GM19372 (cell line): Measurements from ENCODE around the gene RHOT2.
A peak's percentile ranks its signal among the peaks of the same experiment; 100 is the strongest.

Source experiments
- ATAC-seq: cut with Tn5 transposase; IDR thresholded peaks from one replicate; pipeline ENCODE4 v1.9.1; 2021; ENCODE audit warnings: mild to moderate bottlenecking, low read depth, moderate library complexity; ENCODE audit not compliant: unreplicated experiment

RHOT2 gene

DNA sequence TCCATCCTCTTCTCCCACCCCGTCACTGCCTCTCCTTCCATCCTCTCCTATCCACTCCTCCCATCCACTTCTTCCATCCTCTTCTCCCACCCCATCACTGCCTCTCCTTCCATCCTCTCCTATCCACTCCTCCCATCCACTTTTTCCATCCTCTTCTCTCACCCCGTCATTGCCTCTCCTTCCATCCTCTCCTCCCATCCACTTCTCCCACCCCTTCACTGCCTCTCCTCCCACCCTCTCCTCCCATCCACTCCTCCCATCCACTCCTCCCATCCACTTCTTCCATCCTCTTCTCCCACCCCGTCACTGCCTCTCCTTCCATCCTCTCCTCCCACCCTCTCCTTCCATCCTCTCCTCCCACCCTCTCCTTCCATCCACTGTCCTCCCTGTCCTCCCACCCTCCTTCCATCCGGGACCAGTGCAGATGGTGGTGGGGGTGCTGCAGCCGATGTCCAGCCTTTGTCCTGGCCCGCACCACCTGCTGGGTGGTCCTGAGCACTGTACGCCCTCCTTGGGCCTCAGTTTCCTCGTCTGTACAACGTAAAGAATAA, 36.0 kb upstream of the RHOT2 start:
- ATAC-seq, result no peak

DNA sequence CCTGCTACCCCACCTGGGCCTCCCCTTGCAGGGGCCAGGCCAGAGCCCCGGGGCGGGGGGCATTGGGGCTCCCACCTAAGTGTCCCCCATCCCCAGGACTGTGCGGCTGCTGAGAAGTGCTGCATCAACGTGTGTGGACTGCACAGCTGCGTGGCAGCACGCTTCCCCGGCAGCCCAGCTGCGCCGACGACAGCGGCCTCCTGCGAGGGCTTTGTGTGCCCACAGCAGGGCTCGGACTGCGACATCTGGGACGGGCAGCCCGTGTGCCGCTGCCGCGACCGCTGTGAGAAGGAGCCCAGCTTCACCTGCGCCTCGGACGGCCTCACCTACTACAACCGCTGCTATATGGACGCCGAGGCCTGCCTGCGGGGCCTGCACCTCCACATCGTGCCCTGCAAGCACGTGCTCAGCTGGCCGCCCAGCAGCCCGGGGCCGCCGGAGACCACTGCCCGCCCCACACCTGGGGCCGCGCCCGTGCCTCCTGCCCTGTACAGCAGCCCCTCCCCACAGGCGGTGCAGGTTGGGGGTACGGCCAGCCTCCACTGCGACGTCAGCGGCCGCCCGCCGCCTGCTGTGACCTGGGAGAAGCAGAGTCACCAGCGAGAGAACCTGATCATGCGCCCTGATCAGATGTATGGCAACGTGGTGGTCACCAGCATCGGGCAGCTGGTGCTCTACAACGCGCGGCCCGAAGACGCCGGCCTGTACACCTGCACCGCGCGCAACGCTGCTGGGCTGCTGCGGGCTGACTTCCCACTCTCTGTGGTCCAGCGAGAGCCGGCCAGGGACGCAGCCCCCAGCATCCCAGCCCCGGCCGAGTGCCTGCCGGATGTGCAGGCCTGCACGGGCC, 35.2 kb upstream of the RHOT2 start:
- no peak for ATAC-seq

DNA sequence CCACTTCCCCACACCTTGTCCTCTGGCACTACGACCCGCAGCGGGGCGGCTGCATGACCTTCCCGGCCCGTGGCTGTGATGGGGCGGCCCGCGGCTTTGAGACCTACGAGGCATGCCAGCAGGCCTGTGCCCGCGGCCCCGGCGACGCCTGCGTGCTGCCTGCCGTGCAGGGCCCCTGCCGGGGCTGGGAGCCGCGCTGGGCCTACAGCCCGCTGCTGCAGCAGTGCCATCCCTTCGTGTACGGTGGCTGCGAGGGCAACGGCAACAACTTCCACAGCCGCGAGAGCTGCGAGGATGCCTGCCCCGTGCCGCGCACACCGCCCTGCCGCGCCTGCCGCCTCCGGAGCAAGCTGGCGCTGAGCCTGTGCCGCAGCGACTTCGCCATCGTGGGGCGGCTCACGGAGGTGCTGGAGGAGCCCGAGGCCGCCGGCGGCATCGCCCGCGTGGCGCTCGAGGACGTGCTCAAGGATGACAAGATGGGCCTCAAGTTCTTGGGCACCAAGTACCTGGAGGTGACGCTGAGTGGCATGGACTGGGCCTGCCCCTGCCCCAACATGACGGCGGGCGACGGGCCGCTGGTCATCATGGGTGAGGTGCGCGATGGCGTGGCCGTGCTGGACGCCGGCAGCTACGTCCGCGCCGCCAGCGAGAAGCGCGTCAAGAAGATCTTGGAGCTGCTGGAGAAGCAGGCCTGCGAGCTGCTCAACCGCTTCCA, 34.4 kb upstream of the RHOT2 start:
- no peak for ATAC-seq

DNA sequence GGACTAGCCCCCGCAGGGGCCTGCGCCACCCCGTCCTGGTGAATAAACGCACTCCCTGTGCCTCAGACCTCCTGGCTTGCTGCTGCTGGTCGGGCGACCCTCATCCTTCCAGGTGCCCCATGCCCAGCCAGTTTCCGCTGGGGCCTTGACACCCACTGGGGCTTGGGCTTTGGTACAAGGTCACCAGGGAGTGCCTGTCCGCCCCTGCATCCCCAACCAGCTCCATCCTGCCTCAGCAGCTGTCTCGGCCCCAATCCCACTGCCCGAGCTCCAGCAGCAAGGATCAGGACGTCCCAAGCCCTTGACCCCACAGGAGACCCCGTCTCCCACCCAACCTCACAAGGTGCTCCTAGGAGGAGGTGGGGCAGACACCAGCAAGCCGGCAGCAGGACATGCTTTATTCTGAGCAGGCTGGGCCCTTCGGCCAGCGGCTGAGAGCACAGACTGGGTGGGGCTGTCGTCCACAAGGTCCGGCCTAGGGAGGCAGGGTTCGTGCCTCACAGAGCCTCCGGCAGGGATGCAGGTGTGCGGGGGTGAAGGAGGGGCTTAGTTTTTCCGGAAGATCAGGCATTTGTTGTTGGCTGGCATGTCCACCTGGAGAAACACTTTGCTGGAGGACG, 33.8 kb upstream of the RHOT2 start:
- ATAC-seq, result no peak

DNA sequence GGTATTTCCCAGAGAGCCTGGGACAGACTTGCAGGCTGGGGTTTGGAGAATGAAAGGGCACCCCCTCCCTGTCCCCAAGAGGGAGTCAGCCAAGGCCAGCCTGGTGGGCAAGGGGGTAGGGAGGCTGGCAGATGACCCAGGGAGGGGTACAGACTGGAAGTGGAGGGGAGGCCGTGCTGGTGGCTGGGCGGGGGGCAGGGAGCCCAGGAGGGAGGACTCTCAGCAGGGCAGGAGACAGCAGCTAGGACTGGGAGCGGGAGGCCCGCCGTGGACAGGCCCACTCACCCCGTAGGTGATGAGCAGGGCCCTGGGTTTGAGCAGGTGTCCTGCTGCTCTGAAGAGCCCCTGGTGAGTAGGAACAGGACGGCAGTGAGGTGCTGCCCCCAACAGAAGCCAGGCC, 32.9 kb upstream of the RHOT2 start:
- no peak for ATAC-seq

DNA sequence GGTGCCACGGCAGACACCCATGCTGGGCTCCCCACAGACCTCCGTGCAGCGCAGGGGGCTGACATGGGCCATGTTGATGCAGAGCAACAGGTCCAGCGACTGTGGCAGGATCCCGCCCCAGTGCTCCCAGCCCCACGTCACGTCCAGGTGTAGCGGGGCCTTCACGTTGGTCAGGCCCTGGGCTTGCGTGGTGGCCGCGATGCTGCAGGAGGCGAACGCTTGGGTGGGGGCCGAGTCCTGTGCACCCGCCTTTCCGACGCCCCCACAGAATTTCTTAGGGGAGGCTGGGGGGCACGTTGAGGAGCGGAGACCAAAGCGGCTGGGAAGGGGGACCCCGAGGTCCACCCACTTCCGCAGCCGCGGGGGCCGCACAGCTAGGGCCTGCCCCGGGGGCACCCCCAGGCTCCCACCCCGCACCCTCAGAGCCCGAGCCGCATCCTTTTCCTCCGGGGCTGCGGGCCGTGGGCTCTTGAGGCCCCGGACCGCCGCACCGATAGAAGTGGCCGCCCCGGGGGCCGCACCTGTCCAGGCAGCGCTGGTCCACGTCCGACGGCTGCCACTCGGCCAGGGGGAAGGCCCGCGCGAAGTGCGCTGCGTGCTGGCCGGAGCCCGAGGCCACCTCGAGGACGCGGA, 32.2 kb upstream of the RHOT2 start:
- ATAC-seq, result peak; percentile 7

DNA sequence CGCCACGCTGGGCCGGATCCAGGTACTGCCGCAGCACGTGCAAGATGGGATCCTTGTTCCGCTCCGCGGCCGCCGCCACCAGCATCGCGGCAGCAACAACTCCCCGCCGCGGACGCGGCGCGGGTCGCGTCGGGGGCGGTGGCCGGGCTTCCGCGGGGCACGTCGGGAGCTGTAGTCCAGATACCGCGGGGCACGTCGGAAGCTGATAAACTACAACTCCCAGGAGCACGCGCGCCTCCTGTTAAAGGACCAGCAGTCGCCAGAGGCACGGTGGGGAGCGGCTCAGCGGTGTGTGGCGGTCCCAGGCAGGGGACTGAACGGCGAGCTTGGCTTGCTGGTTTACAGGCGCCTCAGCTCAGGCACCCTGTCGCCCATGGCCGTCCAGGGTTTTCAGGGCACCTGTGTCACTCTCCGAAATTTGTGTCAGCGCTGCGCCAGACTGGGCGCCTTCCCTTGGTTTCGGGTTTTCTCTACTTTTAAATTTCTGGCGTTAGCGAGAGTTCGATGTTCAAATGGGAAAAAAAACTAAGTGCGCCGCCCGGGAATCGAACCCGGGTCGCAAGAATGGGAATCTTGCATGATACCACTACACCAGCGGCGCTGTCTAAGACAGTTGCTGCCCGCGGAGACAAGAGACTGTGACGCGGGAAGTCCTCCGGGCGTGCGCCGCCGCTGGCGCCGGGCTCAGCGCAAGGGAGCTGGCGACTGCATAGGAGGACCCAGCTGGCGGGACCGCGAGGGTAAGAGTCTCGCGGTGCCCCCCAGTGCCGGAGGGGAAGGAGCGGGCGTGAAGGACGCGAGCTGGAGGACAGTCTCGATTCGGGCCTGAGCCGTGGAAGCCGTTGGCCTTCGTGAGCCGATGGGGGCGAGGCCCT, 31.5 kb upstream of the RHOT2 start, which contains the start of gene METTL26:
TSS of gene METTL26 (minus strand) at position 100 of the 875 bp plus-strand sequence. CDS start at position 85, 15 bp downstream.
- peak; percentile 76 for ATAC-seq

DNA sequence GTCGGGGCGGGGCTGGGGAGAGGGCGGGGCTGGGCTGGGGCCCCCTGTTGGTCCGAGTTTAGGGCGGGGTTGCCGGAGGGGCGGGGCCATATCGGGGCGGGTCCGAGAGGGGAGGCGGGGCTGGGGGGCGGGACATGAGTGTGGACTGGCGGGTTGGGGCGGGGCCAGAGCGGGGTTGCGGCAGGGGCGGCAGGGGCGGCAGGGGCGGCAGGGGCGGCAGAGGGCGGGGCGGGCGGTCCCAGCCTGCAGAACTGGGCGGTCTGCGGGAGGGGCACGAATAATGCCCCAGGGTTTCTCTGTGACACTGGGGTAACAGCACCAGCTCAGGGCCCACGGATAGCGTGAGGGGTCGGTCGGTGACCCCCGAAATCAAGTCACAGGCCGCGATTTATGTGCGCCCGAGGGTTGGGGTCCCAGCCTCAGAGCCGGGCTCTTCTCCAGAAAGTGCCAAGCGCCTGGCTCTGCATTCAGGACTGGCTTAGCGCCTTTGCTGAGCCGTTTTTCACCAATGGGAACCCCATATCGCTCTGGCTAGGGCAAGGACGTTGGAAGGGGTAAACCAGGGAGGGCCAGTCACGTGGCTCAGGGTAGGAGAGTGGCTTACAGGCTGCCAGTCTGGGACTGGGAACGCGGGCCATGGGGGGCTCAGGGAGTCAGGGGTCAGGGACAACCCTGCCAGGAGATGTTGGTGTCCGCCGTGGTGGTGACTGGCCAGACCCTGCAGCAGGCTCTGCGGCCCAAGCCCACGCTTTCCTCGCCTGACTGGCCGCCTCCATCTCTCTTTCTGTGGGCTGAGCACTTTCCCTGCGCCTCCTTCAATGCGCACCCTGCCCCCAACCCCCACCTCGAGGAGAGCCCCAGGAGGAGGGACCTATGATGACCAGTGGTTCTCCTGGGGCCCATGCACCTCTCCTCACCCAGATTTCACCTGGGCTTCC, 30.6 kb upstream of the RHOT2 start:
- no peak for ATAC-seq

DNA sequence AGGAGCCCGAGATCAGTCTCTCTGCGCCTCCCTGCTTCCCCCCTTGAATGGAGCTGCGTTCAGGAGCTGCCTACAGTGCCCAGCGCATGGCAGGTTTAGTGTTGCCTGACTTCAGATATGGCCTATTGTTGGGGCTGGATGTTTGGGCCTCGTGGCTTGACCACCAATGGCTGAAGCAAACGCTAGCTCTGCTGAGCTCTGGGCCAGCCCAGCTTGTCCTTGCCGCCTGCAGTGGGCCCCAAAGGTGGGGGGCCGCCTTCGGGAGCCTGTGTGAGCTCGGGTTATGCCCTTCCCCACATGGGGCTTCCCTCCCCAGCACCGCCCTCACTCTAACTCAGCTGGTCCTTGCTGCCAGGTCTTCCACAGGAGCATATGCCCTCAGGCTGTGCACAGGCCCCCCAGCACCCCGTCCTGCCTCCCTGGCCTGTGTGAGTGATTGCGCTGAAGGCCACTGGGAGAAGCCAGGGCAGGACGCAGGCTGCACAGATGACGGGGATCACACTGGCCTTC, 29.8 kb upstream of the RHOT2 start:
- ATAC-seq, result no peak

DNA sequence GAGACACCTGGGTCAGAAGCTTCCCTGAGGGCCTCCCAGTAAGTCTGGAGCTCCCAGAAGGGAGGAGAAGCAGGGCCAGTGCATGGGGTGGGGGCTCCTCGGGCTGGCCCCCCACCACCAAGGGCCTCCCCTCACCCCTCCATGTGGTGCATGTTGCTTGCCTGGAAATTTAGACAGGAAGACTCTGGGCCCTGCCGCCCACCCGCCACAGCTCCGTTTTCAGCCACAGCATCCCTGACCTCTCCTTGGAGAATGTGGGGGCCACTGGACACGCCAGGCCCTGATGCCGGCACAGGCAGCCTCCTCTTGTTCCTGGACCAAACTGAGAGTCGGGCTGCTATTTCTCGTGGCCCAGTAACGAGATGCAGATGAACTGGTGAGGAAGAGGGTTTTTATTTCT, 29.1 kb upstream of the RHOT2 start:
- ATAC-seq, result no peak

DNA sequence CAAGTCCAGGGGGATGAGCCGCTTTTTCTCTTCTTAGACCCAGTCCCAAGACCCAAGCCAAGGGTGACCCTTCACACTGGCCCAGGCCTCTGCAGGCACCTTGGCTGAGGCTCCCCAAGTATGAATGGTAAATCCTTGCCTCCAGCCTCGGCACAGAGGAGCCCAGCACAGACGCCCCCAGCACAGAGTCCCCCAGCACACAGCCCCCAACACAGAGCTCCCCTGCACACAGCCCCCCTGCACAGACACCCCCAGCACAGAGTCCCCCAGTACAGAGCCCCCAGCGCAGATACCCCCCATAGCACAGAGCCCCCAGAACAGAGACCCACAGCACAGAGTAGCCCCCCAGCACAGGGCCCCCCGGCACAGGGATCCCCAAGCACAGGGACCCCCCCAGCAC, 27.3 kb upstream of the RHOT2 start:
- ATAC-seq, result no peak

DNA sequence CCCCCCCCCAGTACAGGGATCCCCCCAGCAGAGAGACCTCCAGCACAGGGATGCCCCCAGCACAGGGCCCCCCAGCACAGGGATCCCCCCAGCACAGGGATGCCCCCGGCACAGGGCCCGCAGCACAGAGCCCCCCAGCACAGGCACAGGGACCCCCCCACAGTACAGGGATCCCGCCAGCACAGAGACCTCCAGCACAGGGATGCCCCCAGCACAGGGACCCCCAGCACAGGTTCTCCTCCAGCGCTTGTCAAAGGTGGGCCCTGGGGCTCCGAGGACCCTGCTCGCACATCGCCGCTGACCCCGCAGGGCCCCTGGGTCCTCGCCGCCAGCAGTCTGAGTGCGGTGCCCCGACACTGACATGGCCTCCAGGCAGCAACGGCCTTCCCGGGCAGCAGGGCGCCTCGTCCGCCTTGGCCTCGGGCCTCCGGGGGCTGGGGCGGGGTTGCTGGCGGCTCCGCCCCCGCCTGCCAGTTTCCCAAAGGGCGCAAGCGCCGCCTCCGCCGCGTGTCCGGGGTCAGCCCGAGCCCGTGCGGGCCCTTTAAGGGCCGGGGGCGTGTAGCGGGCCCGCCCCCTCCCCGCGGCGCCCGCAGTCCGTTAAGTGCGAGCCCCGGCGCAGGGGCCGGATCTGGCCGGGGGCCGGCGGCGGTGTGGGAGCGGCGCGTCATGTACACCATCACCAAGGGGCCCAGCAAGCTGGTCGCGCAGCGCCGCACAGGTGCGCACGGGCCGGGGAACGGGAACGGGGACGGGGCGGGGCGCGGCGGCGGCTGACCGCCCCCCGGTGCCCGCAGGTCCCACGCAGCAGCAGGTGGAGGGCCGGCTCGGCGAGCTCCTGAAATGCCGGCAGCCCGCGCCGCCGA, 26.4 kb upstream of the RHOT2 start, which contains the start of gene MCRIP2:
TSS of gene MCRIP2 (plus strand) at position 503 of the 863 bp plus-strand sequence. CDS start at position 667, 164 bp downstream.
- ATAC-seq, result peak; percentile 54

DNA sequence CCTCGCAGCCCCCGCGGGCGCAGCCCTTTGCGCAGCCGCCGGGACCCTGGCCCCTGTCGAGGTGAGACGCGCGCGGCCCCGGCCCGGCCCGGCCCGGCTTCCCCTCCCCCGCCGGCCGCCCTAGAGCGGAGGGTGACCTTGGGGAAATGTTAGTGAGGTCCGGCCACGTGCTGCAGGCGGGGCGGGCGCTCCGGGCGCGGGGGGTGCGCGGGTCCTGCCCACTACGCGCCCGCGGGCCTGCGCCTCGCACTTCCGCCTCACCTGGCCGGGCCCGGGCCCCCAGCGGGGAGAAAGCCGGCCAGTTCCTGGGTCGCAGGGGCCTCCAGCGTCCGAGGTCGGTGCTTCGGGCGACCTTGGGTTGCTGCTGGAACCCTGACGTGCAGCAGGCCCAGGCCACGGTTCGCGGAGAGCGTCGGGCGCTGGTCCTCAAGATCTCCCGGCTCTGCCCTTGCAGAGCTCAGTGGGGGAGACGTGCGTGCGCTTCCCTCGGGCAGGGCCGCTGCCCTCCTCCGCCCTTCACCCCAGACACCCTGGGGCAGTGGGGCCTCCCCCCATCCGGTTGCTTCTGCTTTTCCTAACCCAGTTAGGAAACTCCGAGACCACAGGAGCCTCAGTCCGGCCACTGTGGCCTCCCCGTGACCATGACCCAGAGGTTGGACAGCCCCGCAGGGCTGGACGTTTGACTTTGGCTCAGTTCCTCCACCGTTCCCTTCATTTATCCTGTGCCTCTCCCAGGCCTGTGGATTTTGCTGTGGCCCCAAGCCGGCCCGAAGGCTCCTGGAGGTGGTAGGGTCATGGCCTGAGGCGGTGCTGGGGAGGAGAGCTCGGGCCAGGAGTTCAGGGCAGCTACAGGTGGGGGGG, 25.5 kb upstream of the RHOT2 start:
- ATAC-seq, result peak; percentile 49

DNA sequence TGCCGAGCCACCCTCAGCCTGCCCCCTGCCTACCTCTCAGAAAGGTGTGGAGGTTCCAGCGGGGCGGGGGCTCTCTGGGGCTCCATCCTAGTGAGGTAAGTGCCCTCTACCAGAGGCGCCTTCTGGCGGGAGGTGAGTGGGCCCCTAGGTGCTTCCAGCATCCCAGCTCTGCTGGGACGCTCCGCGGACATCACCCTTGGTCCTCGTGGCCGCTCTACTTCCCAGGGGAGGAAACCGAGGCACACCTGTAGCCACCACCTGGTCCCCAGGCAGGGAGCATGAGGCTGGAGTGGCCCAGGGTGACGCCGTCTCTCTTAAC, 24.9 kb upstream of the RHOT2 start:
- ATAC-seq, result no peak

DNA sequence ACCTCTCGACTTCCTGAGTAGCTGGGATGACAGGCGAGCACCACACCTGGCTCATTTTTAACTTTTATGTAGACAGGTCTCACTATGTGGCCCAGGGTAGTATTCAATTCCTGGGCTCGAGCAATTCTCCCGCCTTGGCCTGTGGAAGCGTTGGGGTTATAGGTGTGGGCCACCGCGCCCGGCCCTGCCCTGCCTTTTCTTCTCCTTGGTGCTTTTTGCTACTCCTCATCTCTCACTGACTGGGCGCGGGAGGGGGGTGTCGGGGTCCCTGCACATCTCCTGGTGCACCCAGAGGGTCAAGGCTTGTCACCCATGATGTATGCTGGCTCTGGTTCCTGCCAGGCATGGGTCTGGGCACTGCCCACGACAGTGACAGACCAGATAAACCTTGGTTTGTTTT, 23.4 kb upstream of the RHOT2 start:
- ATAC-seq, result no peak

DNA sequence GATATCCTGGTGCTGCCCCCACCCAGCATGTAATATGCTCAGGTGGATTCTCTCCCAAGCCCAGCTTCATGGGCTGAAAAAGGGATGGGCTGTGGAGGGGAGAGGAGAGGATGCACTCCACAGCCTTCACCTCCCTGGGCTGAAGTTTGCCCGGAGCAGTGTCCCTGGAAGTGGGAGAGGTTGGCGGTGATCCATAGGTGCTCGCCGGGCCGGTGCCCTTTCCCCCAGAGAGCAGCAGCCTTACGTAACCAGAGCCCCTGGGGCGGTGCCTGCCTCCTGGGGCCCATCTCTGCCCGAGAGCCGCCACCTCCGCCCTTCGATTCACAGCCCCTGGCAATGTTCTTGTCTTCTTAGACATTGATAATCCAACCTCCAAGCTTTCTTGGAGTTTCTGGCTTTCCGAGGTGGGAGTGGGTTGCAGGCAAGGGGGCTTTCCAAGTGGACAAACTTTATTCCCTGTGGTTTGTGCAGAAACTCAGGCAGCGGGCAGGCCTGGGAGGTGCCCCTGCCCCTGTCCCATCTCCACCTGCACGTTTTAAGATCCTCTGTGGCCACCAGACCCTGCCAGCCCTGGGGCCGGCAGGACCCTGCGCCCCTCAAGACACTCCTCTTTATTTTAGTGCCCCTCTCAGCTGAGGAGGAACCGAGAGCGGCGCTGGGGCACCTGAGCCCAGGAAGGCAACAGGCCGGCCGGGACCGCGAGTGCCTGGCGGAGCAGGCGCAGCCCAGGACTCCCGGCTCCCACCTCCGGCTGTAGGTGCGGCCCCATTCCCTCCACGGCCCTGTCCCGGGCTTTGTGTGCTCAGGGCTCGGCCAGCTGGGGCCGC, 21.9 kb upstream of the RHOT2 start:
- no peak for ATAC-seq
